Calu3 (cell line): Measurements from ENCODE around the gene ENDOG. TPM values are rescaled to one million over a fixed set of nuclear protein-coding genes. Genes with fewer than 3 reads are reported as not detected.

ENCODE experiments used
- BruUV-seq: library from RNA; stranded (reverse); fragments of 400-500 nt; replicated peaks from 2 replicates; lab custom pipeline; 2021; lab: Mats Ljungman, UMichigan
- CTCF ChIA-PET: fragments of 300-600 bp; sonication (Branson Sonifier 250); formaldehyde crosslinking; loops from one replicate; lab custom pipeline; 2022; ENCODE audit warnings: antibody characterized with exemption; lab: Charles Lee
- DNase-seq: peaks from one replicate; pipeline ENCODE4 v3.0.0; 2022
- H3K27ac Mint-ChIP-seq: one replicate; pipeline ENCODE4 v1.8.0; 2022; ENCODE audit warnings: mixed read lengths; ENCODE audit not compliant: unreplicated experiment
- H3K27me3 Mint-ChIP-seq: one replicate; pipeline ENCODE4 v1.8.0; 2022; ENCODE audit warnings: mixed read lengths; ENCODE audit not compliant: unreplicated experiment
- H3K36me3 Mint-ChIP-seq: one replicate; pipeline ENCODE4 v1.8.0; 2022; ENCODE audit warnings: mild to moderate bottlenecking, moderate library complexity, mixed read lengths; ENCODE audit not compliant: insufficient read depth, unreplicated experiment
- H3K4me1 Mint-ChIP-seq: one replicate; pipeline ENCODE4 v1.8.0; 2022; ENCODE audit warnings: mild to moderate bottlenecking, low read depth, mixed read lengths; ENCODE audit not compliant: unreplicated experiment
- H3K4me3 Mint-ChIP-seq: one replicate; pipeline ENCODE4 v1.8.0; 2022; ENCODE audit warnings: mild to moderate bottlenecking, low read depth, moderate library complexity, mixed read lengths; ENCODE audit not compliant: unreplicated experiment
- H3K9me3 Mint-ChIP-seq: one replicate; pipeline ENCODE4 v1.8.0; 2022; ENCODE audit warnings: low read depth, mixed read lengths; ENCODE audit not compliant: unreplicated experiment
- intact Hi-C: fragments of 100-400 bp; cut with micrococcal nuclease; formaldehyde crosslinking; loops from one replicate; pipeline ENCODE4 v1.10.0; 2022; ENCODE audit not compliant: unreplicated experiment
- total RNA-seq: library from RNA; stranded (reverse); gene quantifications from 2 replicates; pipeline ENCODE4 v1.2.3, GENCODE V29; 2022
- TF ChIP-seq, protein P1 (sequence below): fragments of 200-600 bp; IDR thresholded peaks from one replicate; pipeline ENCODE4 v1.8.0; 2022; ENCODE audit warnings: antibody characterized with exemption; ENCODE audit not compliant: unreplicated experiment

ENDOG gene
- total RNA-seq, 1 experiment from 2014 or later, result 15.2 TPM

DNA sequence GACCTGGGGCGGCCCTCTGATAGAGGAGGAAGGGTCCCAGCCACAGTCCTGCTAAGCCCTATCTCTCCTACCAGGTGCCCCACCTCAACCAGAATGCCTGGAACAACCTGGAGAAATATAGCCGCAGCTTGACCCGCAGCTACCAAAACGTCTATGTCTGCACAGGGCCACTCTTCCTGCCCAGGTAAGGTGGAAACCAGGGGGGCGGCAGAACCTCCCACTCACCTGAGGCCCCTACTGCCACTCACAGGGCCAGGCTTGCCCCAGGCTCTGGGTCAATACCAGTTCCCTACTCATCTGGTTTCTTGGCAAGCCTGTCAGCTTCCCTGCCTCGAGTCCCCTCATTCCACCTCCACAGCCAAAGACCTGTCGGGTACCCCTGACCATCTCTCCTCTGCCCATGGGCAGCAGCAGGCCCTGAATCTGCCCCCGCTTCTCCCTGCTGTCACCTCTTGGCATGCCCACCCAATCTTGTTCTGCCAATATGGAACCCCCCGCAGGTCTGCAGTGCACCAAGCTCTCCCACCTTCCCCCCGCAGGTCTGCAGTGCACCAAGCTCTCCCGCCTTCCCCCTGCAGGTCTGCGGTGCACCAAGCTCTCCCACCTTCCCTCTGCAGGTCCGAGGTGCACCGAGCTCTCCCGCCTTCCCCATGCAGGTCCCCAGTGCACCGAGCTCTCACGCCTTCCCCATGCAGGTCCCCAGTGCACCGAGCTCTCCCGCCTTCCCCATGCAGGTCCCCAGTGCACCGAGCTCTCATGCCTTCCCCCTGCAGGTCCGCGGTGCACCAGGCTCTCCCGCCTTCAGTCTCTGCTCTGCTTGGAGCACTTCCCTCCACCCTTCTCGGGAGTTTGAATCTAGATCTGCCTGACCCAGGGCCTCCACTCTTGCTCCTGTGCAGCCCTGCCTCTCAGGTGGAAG lies 2.6 kb downstream of the ENDOG start:
- CTCF ChIA-PET, result interaction anchor here (1.2 kb wide), 1 partner anchor 75 kb away, joined by 4 read pairs; no protein-coding TSS in a partner anchor
- H3K36me3 Mint-ChIP-seq, result peaks cover 38% of the 10 kb centered on the region
- intact Hi-C loops, result no loop called here

DNA sequence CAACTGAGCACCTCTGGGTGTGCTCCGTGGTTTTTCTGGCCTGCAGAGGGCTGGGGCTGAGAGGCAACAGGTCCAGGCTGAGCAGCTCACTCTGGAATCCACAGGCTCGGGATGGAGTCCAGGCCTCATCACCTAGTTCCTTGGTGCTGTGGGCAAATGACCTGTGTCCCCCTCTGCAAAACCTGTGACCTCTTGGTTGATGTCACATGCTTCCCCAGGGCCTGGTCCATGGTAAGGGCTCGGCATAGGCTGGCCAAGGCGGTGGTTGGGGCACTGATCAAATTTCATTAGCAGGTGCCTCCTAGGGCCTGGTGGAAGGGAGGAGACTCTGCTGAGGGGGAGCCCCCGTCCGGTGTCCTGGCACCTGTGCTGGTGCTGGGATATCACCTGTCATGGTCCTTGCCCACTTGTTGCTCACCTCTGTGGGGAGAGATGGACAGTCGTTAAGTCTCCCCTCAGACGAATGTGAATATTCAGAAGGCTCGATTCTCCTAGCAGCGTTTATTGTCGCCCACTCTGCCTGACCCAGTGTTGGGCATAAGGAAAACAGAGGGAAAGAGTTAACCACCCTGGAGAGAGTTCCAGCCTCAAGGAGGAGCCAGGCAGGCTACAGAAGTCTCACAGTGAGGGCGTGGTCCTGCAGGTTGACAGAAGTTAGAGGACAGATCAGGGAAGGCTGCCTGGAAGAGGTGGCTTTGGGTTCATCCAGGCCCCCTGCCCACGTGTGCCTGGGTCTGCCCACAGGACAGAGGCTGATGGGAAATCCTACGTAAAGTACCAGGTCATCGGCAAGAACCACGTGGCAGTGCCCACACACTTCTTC lies 3.5 kb downstream of the ENDOG start:
- no TSS peak for BruUV-seq
- Mint-ChIP-seq H3K4me3 (no peak overlapping the region), H3K9me3 (no peaks in the 10 kb centered on the region), H3K36me3 (peaks cover 39% of the 10 kb centered on the region), H3K4me1 (no peaks in the 10 kb centered on the region), H3K27me3 (no peaks in the 10 kb centered on the region), H3K27ac (no peak overlapping the region)
- CTCF ChIA-PET, result no interaction called here
- TF ChIP-seq, protein P1, sequence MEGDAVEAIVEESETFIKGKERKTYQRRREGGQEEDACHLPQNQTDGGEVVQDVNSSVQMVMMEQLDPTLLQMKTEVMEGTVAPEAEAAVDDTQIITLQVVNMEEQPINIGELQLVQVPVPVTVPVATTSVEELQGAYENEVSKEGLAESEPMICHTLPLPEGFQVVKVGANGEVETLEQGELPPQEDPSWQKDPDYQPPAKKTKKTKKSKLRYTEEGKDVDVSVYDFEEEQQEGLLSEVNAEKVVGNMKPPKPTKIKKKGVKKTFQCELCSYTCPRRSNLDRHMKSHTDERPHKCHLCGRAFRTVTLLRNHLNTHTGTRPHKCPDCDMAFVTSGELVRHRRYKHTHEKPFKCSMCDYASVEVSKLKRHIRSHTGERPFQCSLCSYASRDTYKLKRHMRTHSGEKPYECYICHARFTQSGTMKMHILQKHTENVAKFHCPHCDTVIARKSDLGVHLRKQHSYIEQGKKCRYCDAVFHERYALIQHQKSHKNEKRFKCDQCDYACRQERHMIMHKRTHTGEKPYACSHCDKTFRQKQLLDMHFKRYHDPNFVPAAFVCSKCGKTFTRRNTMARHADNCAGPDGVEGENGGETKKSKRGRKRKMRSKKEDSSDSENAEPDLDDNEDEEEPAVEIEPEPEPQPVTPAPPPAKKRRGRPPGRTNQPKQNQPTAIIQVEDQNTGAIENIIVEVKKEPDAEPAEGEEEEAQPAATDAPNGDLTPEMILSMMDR, result no peak
- no peak for DNase-seq
- intact Hi-C loops, result no loop called here

More for the DNA sequence above, 2.6 kb downstream of the ENDOG start:
- no peak for DNase-seq
- Mint-ChIP-seq H3K27ac (no peak overlapping the region), H3K4me1 (no peaks in the 10 kb centered on the region), H3K27me3 (no peaks in the 10 kb centered on the region), H3K9me3 (no peaks in the 10 kb centered on the region), H3K4me3 (no peak overlapping the region)
- BruUV-seq, result no TSS peak
- TF ChIP-seq, protein P1, result no peak

DNA sequence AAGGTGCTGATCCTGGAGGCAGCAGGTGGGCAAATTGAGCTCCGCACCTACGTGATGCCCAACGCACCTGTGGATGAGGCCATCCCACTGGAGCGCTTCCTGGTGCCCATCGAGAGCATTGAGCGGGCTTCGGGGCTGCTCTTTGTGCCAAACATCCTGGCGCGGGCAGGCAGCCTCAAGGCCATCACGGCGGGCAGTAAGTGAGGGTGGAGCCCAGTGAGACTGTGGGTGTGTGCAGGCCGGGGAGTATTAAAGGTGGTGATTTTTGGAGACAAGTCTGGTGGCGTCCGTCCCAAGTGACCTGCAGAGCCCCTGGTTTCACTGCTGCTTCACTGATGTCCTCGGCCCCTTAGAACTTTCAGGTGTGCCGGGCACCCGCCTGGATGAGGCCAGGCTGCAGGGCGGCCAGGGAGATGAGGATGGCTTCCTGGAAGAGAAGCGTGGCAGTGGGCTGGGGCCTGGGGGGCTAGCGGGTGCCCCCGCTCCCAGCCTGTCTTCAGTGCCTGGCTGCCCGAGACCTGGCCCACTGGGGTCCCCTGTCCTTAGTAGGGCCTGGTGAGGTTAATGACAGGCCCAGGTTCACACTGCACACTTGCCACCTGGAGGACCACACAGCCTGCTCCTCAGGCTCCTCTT lies 4.2 kb downstream of the ENDOG start:
- intact Hi-C loops, result no loop called here
- H3K4me1 Mint-ChIP-seq, result no peaks in the 10 kb centered on the region
- peaks cover 43% of the 10 kb centered on the region for H3K36me3 Mint-ChIP-seq
- CTCF ChIA-PET, result no interaction called here
- no TSS peak for BruUV-seq
- no peak for DNase-seq
- no peak overlapping the region for H3K4me3 Mint-ChIP-seq
- H3K27me3 Mint-ChIP-seq, result no peaks in the 10 kb centered on the region
- H3K9me3 Mint-ChIP-seq, result no peaks in the 10 kb centered on the region
- TF ChIP-seq, protein P1, result no peak
- no peak overlapping the region for H3K27ac Mint-ChIP-seq

- no peak overlapping the region for H3K27ac Mint-ChIP-seq
- no peak overlapping the region for H3K4me3 Mint-ChIP-seq
- intact Hi-C loops, result no loop called here
- peaks cover 2% of the 10 kb centered on the region for H3K4me1 Mint-ChIP-seq
- H3K9me3 Mint-ChIP-seq, result no peaks in the 10 kb centered on the region
- BruUV-seq, result no TSS peak
- no peaks in the 10 kb centered on the region for H3K27me3 Mint-ChIP-seq
- peaks cover 38% of the 10 kb centered on the region for H3K36me3 Mint-ChIP-seq
- TF ChIP-seq, protein P1, result no peak
- CTCF ChIA-PET, result no interaction called here
- DNase-seq, result no peak
These were observed 5.1 kb downstream of the ENDOG start for GRCh38 chr9:128823362-128823902.
